ENCODE data around the gene NKD1.

DNA sequence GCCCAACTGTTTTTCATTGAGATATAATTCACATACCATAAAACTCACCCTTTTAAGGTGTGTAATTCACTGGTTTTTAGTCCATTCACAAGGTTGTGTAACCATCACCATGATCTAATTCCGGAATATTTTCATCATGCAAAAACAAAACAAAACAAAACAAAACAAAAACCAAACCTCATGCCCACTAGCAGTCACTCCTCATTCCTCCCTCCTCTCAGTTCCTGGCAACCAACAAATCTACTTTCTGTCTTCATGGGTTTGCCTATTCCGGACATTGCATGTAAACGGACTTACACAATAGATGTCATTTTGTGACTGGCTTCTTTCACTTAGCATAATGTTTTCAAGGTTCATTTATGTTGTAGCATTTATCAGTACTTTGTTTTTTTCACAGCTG, 140.7 kb downstream of the NKD1 start:
- TF ChIP-seq, protein P1, sequence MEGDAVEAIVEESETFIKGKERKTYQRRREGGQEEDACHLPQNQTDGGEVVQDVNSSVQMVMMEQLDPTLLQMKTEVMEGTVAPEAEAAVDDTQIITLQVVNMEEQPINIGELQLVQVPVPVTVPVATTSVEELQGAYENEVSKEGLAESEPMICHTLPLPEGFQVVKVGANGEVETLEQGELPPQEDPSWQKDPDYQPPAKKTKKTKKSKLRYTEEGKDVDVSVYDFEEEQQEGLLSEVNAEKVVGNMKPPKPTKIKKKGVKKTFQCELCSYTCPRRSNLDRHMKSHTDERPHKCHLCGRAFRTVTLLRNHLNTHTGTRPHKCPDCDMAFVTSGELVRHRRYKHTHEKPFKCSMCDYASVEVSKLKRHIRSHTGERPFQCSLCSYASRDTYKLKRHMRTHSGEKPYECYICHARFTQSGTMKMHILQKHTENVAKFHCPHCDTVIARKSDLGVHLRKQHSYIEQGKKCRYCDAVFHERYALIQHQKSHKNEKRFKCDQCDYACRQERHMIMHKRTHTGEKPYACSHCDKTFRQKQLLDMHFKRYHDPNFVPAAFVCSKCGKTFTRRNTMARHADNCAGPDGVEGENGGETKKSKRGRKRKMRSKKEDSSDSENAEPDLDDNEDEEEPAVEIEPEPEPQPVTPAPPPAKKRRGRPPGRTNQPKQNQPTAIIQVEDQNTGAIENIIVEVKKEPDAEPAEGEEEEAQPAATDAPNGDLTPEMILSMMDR (IDR thresholded peaks at IDR 0.05) = no peak
- TF ChIP-seq POLR2A (IDR thresholded peaks at IDR 0.05) (no peak), POLR2AphosphoS5 (IDR thresholded peaks at IDR 0.05) (peak; percentile 45 to 79)
